AG04450 (cell line): Measurements from ENCODE around the gene SEMA4D. TPM values are rescaled to one million over a fixed set of nuclear protein-coding genes. Genes with fewer than 3 reads are reported as not detected.

Experiments used
- CTCF ChIA-PET: fragments of 300-600, 350-600 bp; formaldehyde crosslinking; extraction: SDS; loops from one replicate; lab custom pipeline; 2022; ENCODE audit warnings: antibody characterized with exemption, inconsistent platforms; lab: Charles Lee
- POLR2A ChIA-PET: fragments of 350-600 bp; formaldehyde crosslinking; extraction: SDS; loops from one replicate; lab custom pipeline; 2021; ENCODE audit warnings: antibody characterized with exemption, inconsistent platforms; lab: Yijun Ruan, JAX
- DNase-seq: peaks from one replicate; pipeline ENCODE4 v3.0.0-alpha.2; 2011; ENCODE audit warnings: low read depth, low spot score
- H3K27ac ChIP-seq: one replicate; pipeline ENCODE4 v1.5.1; 2012; ENCODE audit warnings: low read depth, low read length, control low read depth
- H3K27me3 ChIP-seq: one replicate; pipeline ENCODE4 v1.6.0; 2012; ENCODE audit warnings: low read length; ENCODE audit not compliant: control insufficient read depth, insufficient read depth
- H3K4me3 ChIP-seq: 2 replicates; pipeline ENCODE4 v1.5.1; 2011; ENCODE audit warnings: mild to moderate bottlenecking, low read depth, low read length, control low read depth
- H3K9me3 ChIP-seq: 2 replicates; pipeline ENCODE4 v1.5.1; 2012; ENCODE audit warnings: low read length; ENCODE audit not compliant: control insufficient read depth, insufficient read depth
- CTCF ChIP-seq: IDR thresholded peaks from 2 replicates; pipeline ENCODE4 v1.5.1; 2011; ENCODE audit warnings: low read depth, low read length, control low read depth, inconsistent platforms
- polyA plus RNA-seq: library from polyadenylated mRNA; depleted of rRNA; stranded (reverse); fragments of >200 nt; gene quantifications from 2 replicates; pipeline ENCODE4 v1.2.3, GENCODE V29; 2011

Gene SEMA4D
- polyA plus RNA-seq, 1 experiment, result 2.8 TPM

GRCh38 chr9:89362647-89363310 is 135.1 kb downstream of the SEMA4D start:
- ChIA-PET CTCF (interaction anchor here (1.3 kb wide), 1 partner anchor 186 kb away, joined by 4 read pairs; no protein-coding TSS in a partner anchor), POLR2A (no interaction called here)
- H3K27ac ChIP-seq, result no peak overlapping the region
- no peak overlapping the region for H3K4me3 ChIP-seq
- DNase-seq, result no peak
- no peak for TF ChIP-seq CTCF
- H3K9me3 ChIP-seq, result no peaks in the 10 kb centered on the region; the same call in 1 of the 2 replicates
- H3K27me3 ChIP-seq, result no peaks in the 10 kb centered on the region

GRCh38 chr9:89361816-89362646 is 135.9 kb downstream of the SEMA4D start:
- no peak for DNase-seq
- CTCF ChIA-PET, result interaction anchor here (1.3 kb wide), 1 partner anchor 187 kb away, joined by 4 read pairs; no protein-coding TSS in a partner anchor
- no peak for TF ChIP-seq CTCF
- H3K27ac ChIP-seq, result no peak overlapping the region
- POLR2A ChIA-PET, result no interaction called here
- H3K27me3 ChIP-seq, result no peaks in the 10 kb centered on the region
- H3K4me3 ChIP-seq, result no peak overlapping the region
- no peaks in the 10 kb centered on the region; the same call in 1 of the 2 replicates for H3K9me3 ChIP-seq

- no peaks in the 10 kb centered on the region for H3K27me3 ChIP-seq
- no peak for DNase-seq
- ChIA-PET POLR2A (no interaction called here), CTCF (no interaction called here)
- H3K4me3 ChIP-seq, result no peak overlapping the region
- no peaks in the 10 kb centered on the region; the same call in 1 of the 2 replicates for H3K9me3 ChIP-seq
- no peak for TF ChIP-seq CTCF
- H3K27ac ChIP-seq, result no peak overlapping the region
These were observed 136.9 kb downstream of the SEMA4D start for GRCh38 chr9:89361031-89361430.

DNA sequence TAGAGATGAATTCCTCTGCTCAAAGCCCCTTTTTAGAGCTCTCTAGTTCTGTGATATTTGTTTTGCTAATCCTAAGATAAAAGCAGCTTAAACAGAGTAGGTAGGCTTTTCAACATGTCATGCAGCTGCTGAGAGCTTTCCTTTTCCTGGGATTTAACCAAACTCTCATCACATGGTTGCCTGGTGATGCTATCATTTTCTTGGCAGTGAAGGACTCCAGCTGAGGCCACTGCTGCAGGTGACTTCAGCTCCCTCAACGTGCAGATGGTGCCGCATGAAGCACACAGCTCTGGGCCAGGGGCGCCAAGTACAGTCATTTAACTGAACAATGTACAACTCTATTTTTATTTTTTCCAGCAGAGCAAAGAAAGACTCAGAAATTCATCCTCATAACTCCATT is 137.4 kb downstream of the SEMA4D start:
- ChIA-PET POLR2A (no interaction called here), CTCF (interaction anchor here (1.2 kb wide), 1 partner anchor 189 kb away, joined by 5 read pairs; no protein-coding TSS in a partner anchor)
- H3K4me3 ChIP-seq, result no peak overlapping the region
- no peak for DNase-seq
- no peaks in the 10 kb centered on the region; the same call in 1 of the 2 replicates for H3K9me3 ChIP-seq
- H3K27me3 ChIP-seq, result no peaks in the 10 kb centered on the region
- no peak overlapping the region for H3K27ac ChIP-seq
- TF ChIP-seq CTCF, result no peak
